H1 (cell line): Measurements from ENCODE around the gene EVA1B. TPM values are rescaled to one million over a fixed set of nuclear protein-coding genes. Genes with fewer than 3 reads are reported as not detected.

Source experiments
- CTCF ChIA-PET: fragments of 300-600 bp; sonication (Branson Sonifier 250); formaldehyde crosslinking; loops from one replicate; lab custom pipeline; 2021; ENCODE audit not compliant: partially characterized antibody; lab: Charles Lee
- POLR2A ChIA-PET: fragments of 300-600 bp; sonication (Branson Sonifier 250); formaldehyde crosslinking; loops from one replicate; lab custom pipeline; 2021; ENCODE audit warnings: inconsistent platforms; ENCODE audit not compliant: partially characterized antibody; lab: Charles Lee
- DNase-seq, 2 experiments: peaks; one replicate each; pipeline versions ENCODE4 v3.0.0 to v3.0.0-alpha.2; 2010 to 2022; ENCODE audit warnings: low spot score in 2 of 2, low read depth in 1 of 2, mixed read lengths in 1 of 2
- FAIRE-seq: peaks from 2 replicates; lab custom pipeline; 2011; peaks lifted over from hg19 to GRCh38; lab: Jason Lieb, UNC
- H2AFZ ChIP-seq: 2 replicates; pipeline ENCODE4 v1.8.1; 2012; ENCODE audit warnings: low read length, inconsistent platforms
- H2AK5ac ChIP-seq: 2 replicates; pipeline ENCODE4 v1.6.1; 2013; ENCODE audit warnings: low read depth, low read length
- H2BK120ac ChIP-seq: replicated peaks from 2 replicates; pipeline ENCODE3; 2013; ENCODE audit warnings: low read depth, low read length, inconsistent platforms
- H2BK12ac ChIP-seq: 2 replicates; pipeline ENCODE4 v1.6.1; 2013; ENCODE audit warnings: low read depth, low read length
- H2BK15ac ChIP-seq: 2 replicates; pipeline ENCODE4 v1.6.1; 2013; ENCODE audit warnings: low read length
- H2BK20ac ChIP-seq: 2 replicates; pipeline ENCODE4 v1.6.1; 2013; ENCODE audit warnings: low read length
- H2BK5ac ChIP-seq: 2 replicates; pipeline ENCODE4 v1.6.1; 2013; ENCODE audit warnings: low read depth, low read length
- H3K14ac ChIP-seq: 2 replicates; pipeline ENCODE4 v1.6.1; 2013; ENCODE audit warnings: inconsistent platforms; ENCODE audit not compliant: insufficient read length
- H3K18ac ChIP-seq: 2 replicates; pipeline ENCODE4 v1.6.1; 2013; ENCODE audit warnings: low read length; ENCODE audit errors: extremely low read depth
- H3K23ac ChIP-seq: 2 replicates; pipeline ENCODE4 v1.6.1; 2013; ENCODE audit warnings: inconsistent platforms; ENCODE audit not compliant: insufficient read length
- H3K23me2 ChIP-seq: 2 replicates; pipeline ENCODE4 v1.6.1; 2013; ENCODE audit warnings: low read depth, low read length
- H3K27ac ChIP-seq: 2 replicates; pipeline ENCODE4 v1.6.1; 2011; ENCODE audit warnings: low read depth, low read length, inconsistent platforms
- H3K27me3 ChIP-seq, 4 experiments: replicated peaks in 1 of 4; 1 replicate in 1 of 4; 2 replicates in 3 of 4; pipeline versions ENCODE4 v1.6.1 to v1.8.1; 2011 to 2013; ENCODE audit warnings: low read length in 3 of 4, mild to moderate bottlenecking in 3 of 4, inconsistent platforms in 2 of 4, mixed read lengths in 2 of 4, moderate library complexity in 1 of 4; ENCODE audit not compliant: control insufficient read depth in 3 of 4, insufficient read depth in 3 of 4; ENCODE audit errors: extremely low read depth in 1 of 4
- H3K36me3 ChIP-seq, 4 experiments: 2 replicates each; pipeline versions ENCODE4 v1.6.1 to v1.8.1; 2011 to 2013; ENCODE audit warnings: mild to moderate bottlenecking in 4 of 4, low read length in 3 of 4, moderate library complexity in 2 of 4, control low read depth in 1 of 4, inconsistent platforms in 1 of 4; ENCODE audit not compliant: insufficient read depth in 4 of 4, control insufficient read depth in 2 of 4
- H3K4ac ChIP-seq: replicated peaks from 2 replicates; pipeline ENCODE3; 2013; ENCODE audit warnings: low read length, low read depth, mixed read lengths, inconsistent platforms; ENCODE audit not compliant: insufficient read length
- H3K4me1 ChIP-seq, 4 experiments: replicated peaks in 1 of 4; 1 replicate in 1 of 4; 2 replicates in 3 of 4; pipeline versions ENCODE4 v1.6.1 to v1.8.1; 2011 to 2013; ENCODE audit warnings: low read length in 3 of 4, inconsistent platforms in 2 of 4, mixed read lengths in 1 of 4; ENCODE audit not compliant: insufficient read depth in 4 of 4, control insufficient read depth in 3 of 4
- H3K4me2 ChIP-seq, 2 experiments: 2 replicates each; pipeline versions ENCODE4 v1.6.1 to v1.8.1; 2011 to 2013; ENCODE audit warnings: low read depth in 2 of 2, low read length in 2 of 2, control low read depth in 1 of 2, inconsistent platforms in 1 of 2, mild to moderate bottlenecking in 1 of 2; ENCODE audit not compliant: insufficient read depth in 1 of 2
- H3K4me3 ChIP-seq, 4 experiments: fragments of 200-600, 300-600 bp in 1 of 4; sonication (generic), shearing (Covaris generic), sonication (Bioruptor Twin) in 1 of 4; 2 replicates each; pipeline versions ENCODE4 v1.5.1 to v1.8.1; 2011 to 2016; ENCODE audit warnings: low read length in 4 of 4, low read depth in 3 of 4, control low read depth in 2 of 4, inconsistent platforms in 2 of 4, mild to moderate bottlenecking in 2 of 4, mixed read lengths in 1 of 4, moderate library complexity in 1 of 4; ENCODE audit not compliant: insufficient read depth in 2 of 4; ENCODE audit errors: extremely low read depth in 1 of 4
- H3K56ac ChIP-seq: replicated peaks from 2 replicates; pipeline ENCODE3; 2013; ENCODE audit warnings: low read depth, mild to moderate bottlenecking, mixed read lengths, low read length, inconsistent platforms; ENCODE audit not compliant: insufficient read length
- H3K79me1 ChIP-seq: 2 replicates; pipeline ENCODE4 v1.6.1; 2013; ENCODE audit warnings: low read depth, low read length, control low read depth
- H3K79me2 ChIP-seq, 2 experiments: 2 replicates each; pipeline versions ENCODE4 v1.6.1 to v1.8.1; 2012 to 2013; ENCODE audit warnings: low read length in 2 of 2, mild to moderate bottlenecking in 2 of 2, inconsistent platforms in 1 of 2; ENCODE audit not compliant: insufficient read depth in 2 of 2, control insufficient read depth in 1 of 2
- H3K9ac ChIP-seq, 4 experiments: replicated peaks in 1 of 4; 1 replicate in 1 of 4; 2 replicates in 3 of 4; pipeline versions ENCODE4 v1.6.1 to v1.8.1; 2011 to 2013; ENCODE audit warnings: low read depth in 3 of 4, low read length in 3 of 4, control low read depth in 2 of 4, mild to moderate bottlenecking in 2 of 4, moderate library complexity in 2 of 4, inconsistent platforms in 1 of 4; ENCODE audit errors: extremely low read depth in 1 of 4
- H3K9me3 ChIP-seq, 2 experiments: 2 replicates each; pipeline versions ENCODE4 v1.6.1 to v1.8.1; 2012 to 2013; ENCODE audit warnings: mild to moderate bottlenecking in 2 of 2, moderate library complexity in 2 of 2, control low read depth in 1 of 2, inconsistent platforms in 1 of 2, low read depth in 1 of 2, low read length in 1 of 2, mixed read lengths in 1 of 2; ENCODE audit not compliant: insufficient read depth in 2 of 2
- H4K20me1 ChIP-seq, 2 experiments: replicated peaks in 1 of 2; 2 replicates each; pipeline versions ENCODE3 to v1.8.1; 2011 to 2013; ENCODE audit warnings: inconsistent platforms in 2 of 2, low read length in 2 of 2, mild to moderate bottlenecking in 1 of 2; ENCODE audit not compliant: insufficient read depth in 2 of 2, control insufficient read depth in 1 of 2
- H4K5ac ChIP-seq: 2 replicates; pipeline ENCODE4 v1.6.1; 2013; ENCODE audit warnings: low read length, low read depth, mixed read lengths, inconsistent platforms; ENCODE audit not compliant: insufficient read length
- H4K8ac ChIP-seq: 2 replicates; pipeline ENCODE4 v1.8.0; 2013; ENCODE audit warnings: mild to moderate bottlenecking, moderate library complexity, low read length, inconsistent platforms; ENCODE audit not compliant: insufficient read depth; ENCODE audit errors: extremely low read depth
- H4K91ac ChIP-seq: replicated peaks from 2 replicates; pipeline ENCODE3; 2013; ENCODE audit warnings: low read length, mixed read lengths, inconsistent platforms; ENCODE audit not compliant: insufficient read length
- ATF2 ChIP-seq: IDR thresholded peaks from 2 replicates; pipeline ENCODE4 v1.6.1; 2012; ENCODE audit warnings: low read length, inconsistent platforms
- CTBP2 ChIP-seq: IDR thresholded peaks from 2 replicates; pipeline ENCODE4 v1.7.0; 2011; ENCODE audit warnings: borderline replicate concordance, mild to moderate bottlenecking, moderate library complexity, mixed read lengths, low read length; ENCODE audit not compliant: insufficient read depth, insufficient read length
- KDM4A ChIP-seq: IDR thresholded peaks from one replicate; pipeline ENCODE4 v1.7.1; 2012; ENCODE audit warnings: low read depth, mild to moderate bottlenecking, moderate library complexity, low read length, inconsistent platforms; ENCODE audit not compliant: severe bottlenecking
- RXRA ChIP-seq: IDR thresholded peaks from 2 replicates; pipeline ENCODE4 v1.6.1; 2011; ENCODE audit warnings: low read depth, mild to moderate bottlenecking, low read length, moderate library complexity; ENCODE audit not compliant: insufficient read depth
- TAF1 ChIP-seq: IDR thresholded peaks from 2 replicates; pipeline ENCODE4 v1.6.1; 2011; ENCODE audit warnings: mild to moderate bottlenecking, low read depth, low read length
- WGBS, 2 experiments: shearing (Covaris generic) in 1 of 2; methylation state at CpG; one replicate each; pipeline versions ENCODE4 v1.1.6 to v1.1.7; 2013 to 2015; ENCODE audit warnings: low lambda C conversion rate in 2 of 2, mixed read lengths in 2 of 2, inconsistent platforms in 1 of 2, low coverage in 1 of 2, missing lambda C conversion rate in 1 of 2; ENCODE audit not compliant: insufficient replicate concordance in 2 of 2, insufficient coverage in 1 of 2, insufficient read length in 1 of 2; ENCODE audit errors: extremely low coverage in 1 of 2, missing lambda C conversion rate in 1 of 2; 5-methylcytosine and 5-hydroxymethylcytosine counted together
- polyA plus RNA-seq, 7 experiments: library from polyadenylated mRNA; depleted of rRNA in 3 of 7; stranded (reverse) in 5 of 7; unstranded in 2 of 7; fragments of >200 nt in 5 of 7; fragments of 200-250 nt in 2 of 7; gene quantifications; 1 replicate in 5 of 7; 2 replicates in 1 of 7; 4 replicates in 1 of 7; pipeline versions ENCODE4 v1.2.1 to v1.2.3, GENCODE V29; 2011 to 2013; ENCODE audit warnings: missing spikeins in 2 of 7, mixed read lengths in 2 of 7
- total RNA-seq: library from RNA; stranded (reverse); fragmentation: NEBNext Ultra II Directional; extraction: Animal tissue kit (Norgen Biotek cat#: 25700); gene quantifications from 2 replicates; pipeline ENCODE4 v1.2.1, GENCODE V29; 2021

The EVA1B gene
- total and polyA plus RNA-seq, 2 of the 8 experiments (the other 6 are each of a cell fraction or from before 2014, with no cell fraction given) = 10.0 to 19.9 TPM

- Histone ChIP-seq H3K36me3 (no peaks in the 10 kb centered on the region), H3K4me2 (no peak overlapping the region), H3K23me2 (peaks cover 9% of the 10 kb centered on the region)
These were observed 4.6 kb upstream of the EVA1B start for GRCh38 chr1:36328088-36328480.

More at GRCh38 chr1:36328088-36328480, 4.6 kb upstream of the EVA1B start:
- Histone ChIP-seq H3K27ac (no peak overlapping the region), H3K18ac (no peak overlapping the region), H3K23ac (no peak overlapping the region), H3K4ac (no peak overlapping the region), H4K20me1 (no peaks in the 10 kb centered on the region), H4K8ac (no peak overlapping the region), H2BK5ac (no peak overlapping the region), H4K91ac (no peak overlapping the region), H3K79me1 (no peaks in the 10 kb centered on the region; the same call in 1 of the 2 replicates), H3K56ac (no peak overlapping the region), H2BK120ac (no peak overlapping the region), H3K27me3 (peaks cover 0 to 19% (median 6%) of the 10 kb centered on the region in 4 experiments; a peak in 5 of 7 replicates), H3K14ac (no peak overlapping the region), H3K4me3 (no peak overlapping the region), H2AFZ (no peak overlapping the region), H2BK12ac (no peak overlapping the region), H3K9me3 (no peaks in the 10 kb centered on the region), H2BK20ac (no peak overlapping the region), H3K9ac (no peak overlapping the region), H2AK5ac (0 out of 2 replicates have a peak overlapping the region, but pooled peaks have one; percentile 9), H2BK15ac (no peak overlapping the region), H3K79me2 (no peaks in the 10 kb centered on the region), H3K4me1 (peaks cover 0 to 11% (median 5%) of the 10 kb centered on the region in 4 experiments; a peak in 6 of 7 replicates), H4K5ac (no peak overlapping the region)
- ChIA-PET POLR2A (no interaction called here), CTCF (interaction anchor here (2.4 to 3.1 kb wide), 2 partner anchors 14 to 22 kb away, joined by 5 to 19 read pairs; partner anchors contain the start of gene SH3D21)
- 87% methylated on average over 6 of the region's 6 CpGs; no CpG with 5 or more reads in 1 of the 2 experiments for WGBS, 2 experiments
- TF ChIP-seq ATF2 = no peak
- TF ChIP-seq CTBP2 = no peak
- no peak for TF ChIP-seq RXRA
- no peak for TF ChIP-seq KDM4A
- no peak for TF ChIP-seq TAF1
- no peak for FAIRE-seq
- DNase-seq = no peak
